ENCODE data around the gene PHLDB1.

PHLDB1 gene

GRCh38 chr11:118652681-118653181, 45.3 kb downstream of the PHLDB1 start:
- peaks cover 35% of the 10 kb centered on the region for H3K36me3 ChIP-seq (ENCODE audit: insufficient read depth, low read length)
- H3K27ac ChIP-seq (ENCODE audit: low read depth, low read length) = no peak overlapping the region
- H3K27me3 ChIP-seq (ENCODE audit: insufficient read depth, low read length) = no peaks in the 10 kb centered on the region
- H3K4me1 ChIP-seq (ENCODE audit: control insufficient read depth, insufficient read depth, low read length, unreplicated experiment) = no peaks in the 10 kb centered on the region
- H3K79me2 ChIP-seq (ENCODE audit: control insufficient read depth, insufficient read depth, low read length, unreplicated experiment) = no peaks in the 10 kb centered on the region
- H2AFZ ChIP-seq (ENCODE audit: low read length, unreplicated experiment) = no peak overlapping the region
- H3K4me3 ChIP-seq (ENCODE audit: low read depth, low read length) = no peak overlapping the region

- H3K79me2 ChIP-seq (ENCODE audit: control insufficient read depth, insufficient read depth, low read length, unreplicated experiment) = no peaks in the 10 kb centered on the region
- no peak overlapping the region for H3K4me3 ChIP-seq (ENCODE audit: low read depth, low read length)
- no peaks in the 10 kb centered on the region for H3K4me1 ChIP-seq (ENCODE audit: control insufficient read depth, insufficient read depth, low read length, unreplicated experiment)
- H3K27me3 ChIP-seq (ENCODE audit: insufficient read depth, low read length) = no peaks in the 10 kb centered on the region
- H2AFZ ChIP-seq (ENCODE audit: low read length, unreplicated experiment) = no peak overlapping the region
- H3K36me3 ChIP-seq (ENCODE audit: insufficient read depth, low read length) = peaks cover 35% of the 10 kb centered on the region
- no peak overlapping the region for H3K27ac ChIP-seq (ENCODE audit: low read depth, low read length)
Measured at GRCh38 chr11:118653684-118654390, 46.4 kb downstream of the PHLDB1 start.

- Histone ChIP-seq H3K4me1 (ENCODE audit: control insufficient read depth, insufficient read depth, low read length, unreplicated experiment) (no peaks in the 10 kb centered on the region), H3K36me3 (ENCODE audit: insufficient read depth, low read length) (peaks cover 26% of the 10 kb centered on the region), H3K4me3 (ENCODE audit: low read depth, low read length) (no peak overlapping the region), H3K27ac (ENCODE audit: low read depth, low read length) (no peak overlapping the region), H2AFZ (ENCODE audit: low read length, unreplicated experiment) (no peak overlapping the region), H3K79me2 (ENCODE audit: control insufficient read depth, insufficient read depth, low read length, unreplicated experiment) (no peaks in the 10 kb centered on the region), H3K27me3 (ENCODE audit: insufficient read depth, low read length) (no peaks in the 10 kb centered on the region)
Measured at GRCh38 chr11:118655486-118656190, 48.2 kb downstream of the PHLDB1 start.

GRCh38 chr11:118656563-118657165, 49.2 kb downstream of the PHLDB1 start:
- H3K36me3 ChIP-seq (ENCODE audit: insufficient read depth, low read length) = peaks cover 21% of the 10 kb centered on the region

GRCh38 chr11:118657238-118657637, 49.8 kb downstream of the PHLDB1 start:
- Histone ChIP-seq H3K27ac (ENCODE audit: low read depth, low read length) (no peak overlapping the region), H3K4me1 (ENCODE audit: control insufficient read depth, insufficient read depth, low read length, unreplicated experiment) (no peaks in the 10 kb centered on the region), H3K4me3 (ENCODE audit: low read depth, low read length) (no peak overlapping the region), H3K36me3 (ENCODE audit: insufficient read depth, low read length) (peaks cover 21% of the 10 kb centered on the region), H2AFZ (ENCODE audit: low read length, unreplicated experiment) (no peak overlapping the region), H3K79me2 (ENCODE audit: control insufficient read depth, insufficient read depth, low read length, unreplicated experiment) (no peaks in the 10 kb centered on the region), H3K27me3 (ENCODE audit: insufficient read depth, low read length) (no peaks in the 10 kb centered on the region)

More at GRCh38 chr11:118656563-118657165, 49.2 kb downstream of the PHLDB1 start:
- H3K27ac ChIP-seq (ENCODE audit: low read depth, low read length) = no peak overlapping the region
- no peak overlapping the region for H3K4me3 ChIP-seq (ENCODE audit: low read depth, low read length)
- no peaks in the 10 kb centered on the region for H3K27me3 ChIP-seq (ENCODE audit: insufficient read depth, low read length)
- no peaks in the 10 kb centered on the region for H3K4me1 ChIP-seq (ENCODE audit: control insufficient read depth, insufficient read depth, low read length, unreplicated experiment)
- no peak overlapping the region for H2AFZ ChIP-seq (ENCODE audit: low read length, unreplicated experiment)
- H3K79me2 ChIP-seq (ENCODE audit: control insufficient read depth, insufficient read depth, low read length, unreplicated experiment) = no peaks in the 10 kb centered on the region

GRCh38 chr11:118657709-118658428, 50.5 kb downstream of the PHLDB1 start:
- Histone ChIP-seq H3K27ac (ENCODE audit: low read depth, low read length) (no peak overlapping the region), H3K4me1 (ENCODE audit: control insufficient read depth, insufficient read depth, low read length, unreplicated experiment) (no peaks in the 10 kb centered on the region), H3K36me3 (ENCODE audit: insufficient read depth, low read length) (peaks cover 21% of the 10 kb centered on the region), H3K27me3 (ENCODE audit: insufficient read depth, low read length) (no peaks in the 10 kb centered on the region), H2AFZ (ENCODE audit: low read length, unreplicated experiment) (no peak overlapping the region), H3K4me3 (ENCODE audit: low read depth, low read length) (no peak overlapping the region), H3K79me2 (ENCODE audit: control insufficient read depth, insufficient read depth, low read length, unreplicated experiment) (no peaks in the 10 kb centered on the region)

GRCh38 chr11:118658429-118659313, 51.3 kb downstream of the PHLDB1 start:
- Histone ChIP-seq H3K36me3 (ENCODE audit: insufficient read depth, low read length) (peaks cover 15% of the 10 kb centered on the region), H2AFZ (ENCODE audit: low read length, unreplicated experiment) (no peak overlapping the region), H3K79me2 (ENCODE audit: control insufficient read depth, insufficient read depth, low read length, unreplicated experiment) (no peaks in the 10 kb centered on the region), H3K27me3 (ENCODE audit: insufficient read depth, low read length) (no peaks in the 10 kb centered on the region), H3K27ac (ENCODE audit: low read depth, low read length) (no peak overlapping the region), H3K4me1 (ENCODE audit: control insufficient read depth, insufficient read depth, low read length, unreplicated experiment) (no peaks in the 10 kb centered on the region), H3K4me3 (ENCODE audit: low read depth, low read length) (no peak overlapping the region)

GRCh38 chr11:118659314-118659952, 52.0 kb downstream of the PHLDB1 start:
- no peaks in the 10 kb centered on the region for H3K27me3 ChIP-seq (ENCODE audit: insufficient read depth, low read length)
- no peak overlapping the region for H2AFZ ChIP-seq (ENCODE audit: low read length, unreplicated experiment)
- no peak overlapping the region for H3K27ac ChIP-seq (ENCODE audit: low read depth, low read length)
- peaks cover 11% of the 10 kb centered on the region for H3K36me3 ChIP-seq (ENCODE audit: insufficient read depth, low read length)
- no peak overlapping the region for H3K4me3 ChIP-seq (ENCODE audit: low read depth, low read length)
- no peaks in the 10 kb centered on the region for H3K79me2 ChIP-seq (ENCODE audit: control insufficient read depth, insufficient read depth, low read length, unreplicated experiment)
- H3K4me1 ChIP-seq (ENCODE audit: control insufficient read depth, insufficient read depth, low read length, unreplicated experiment) = no peaks in the 10 kb centered on the region

- Histone ChIP-seq H3K4me1 (ENCODE audit: control insufficient read depth, insufficient read depth, low read length, unreplicated experiment) (no peaks in the 10 kb centered on the region), H3K27ac (ENCODE audit: low read depth, low read length) (no peak overlapping the region), H3K27me3 (ENCODE audit: insufficient read depth, low read length) (no peaks in the 10 kb centered on the region), H3K36me3 (ENCODE audit: insufficient read depth, low read length) (peaks cover 8% of the 10 kb centered on the region), H3K4me3 (ENCODE audit: low read depth, low read length) (no peak overlapping the region), H2AFZ (ENCODE audit: low read length, unreplicated experiment) (no peak overlapping the region), H3K79me2 (ENCODE audit: control insufficient read depth, insufficient read depth, low read length, unreplicated experiment) (no peaks in the 10 kb centered on the region)
Measured at GRCh38 chr11:118659953-118660680, 52.7 kb downstream of the PHLDB1 start.
